Tibial nerve (tissue), 4 donors: Measurements from ENCODE around the gene IQGAP2. TPM values are rescaled to one million over a fixed set of nuclear protein-coding genes. Genes with fewer than 3 reads are reported as not detected.

ENCODE experiments used
- DNase-seq, 2 donors: peaks; one replicate each; pipeline ENCODE4 v3.0.0-alpha.2; 2019; ENCODE audit warnings: low spot score in 2 of 2
- H3K27ac ChIP-seq, 4 donors: fragments of 200-600 bp; sonication (generic) in 3 of 4; one replicate each; pipeline ENCODE4 v1.5.1; 2017 to 2019; ENCODE audit warnings: mild to moderate bottlenecking in 1 of 4
- H3K27me3 ChIP-seq, 2 donors: fragments of 200-600 bp; sonication (generic) in 1 of 2; one replicate each; pipeline versions ENCODE4 v1.5.1 to v1.6.0; 2017 to 2019
- H3K36me3 ChIP-seq, 3 donors: fragments of 200-600 bp; sonication (generic); one replicate each; pipeline ENCODE4 v1.5.1; 2018 to 2019
- H3K4me1 ChIP-seq, 4 donors: fragments of 200-600 bp; sonication (generic) in 3 of 4; one replicate each; pipeline ENCODE4 v1.5.1; 2017 to 2019
- H3K4me3 ChIP-seq, 4 donors: fragments of 200-600 bp; sonication (generic) in 3 of 4; one replicate each; pipeline ENCODE4 v1.5.1; 2017 to 2019; ENCODE audit warnings: mild to moderate bottlenecking in 1 of 4, moderate library complexity in 1 of 4
- H3K9me3 ChIP-seq, 4 donors: fragments of 200-600 bp; sonication (generic) in 3 of 4; one replicate each; pipeline ENCODE4 v1.5.1; 2017 to 2019
- CTCF ChIP-seq, 5 experiments: fragments of 200-600 bp in 3 of 5; fragments of 450-650 bp in 2 of 5; sonication (generic) in 3 of 5; IDR thresholded peaks; one replicate each; pipeline ENCODE4 v1.5.1; 2016 to 2019; ENCODE audit warnings: antibody characterized with exemption in 5 of 5, mild to moderate bottlenecking in 3 of 5, moderate library complexity in 2 of 5
- EP300 ChIP-seq, 2 donors: sonication (generic); formaldehyde crosslinking; IDR thresholded peaks; one replicate each; pipeline ENCODE4 v1.6.1; 2017; ENCODE audit warnings: antibody characterized with exemption in 2 of 2, mild to moderate bottlenecking in 1 of 2
- POLR2A ChIP-seq, 2 donors: fragments of 450-650 bp; IDR thresholded peaks; one replicate each; pipeline ENCODE4 v1.6.1; 2017; ENCODE audit warnings: antibody characterized with exemption in 2 of 2, mild to moderate bottlenecking in 2 of 2, moderate library complexity in 2 of 2
- WGBS, 2 donors: methylation state at CpG; one replicate each; pipeline ENCODE4 v1.1.5; 2018; 5-methylcytosine and 5-hydroxymethylcytosine counted together
- total RNA-seq, 4 donors: library from RNA; depleted of rRNA; stranded (reverse); fragments of >200 nt; gene quantifications; one replicate each; pipeline ENCODE4 v1.1.0, GENCODE V29; 2016

The IQGAP2 gene
- total RNA-seq, 4 donors from 2014 or later, result 42.8 to 58.2 (median 52.3) TPM

- DNase-seq, result no peak
- H3K36me3 ChIP-seq, result no peaks in the 10 kb centered on the region
- no peaks in the 10 kb centered on the region for H3K4me1 ChIP-seq
- WGBS, 2 donors, result 88 to 92% methylated on average over 4 of the region's 4 CpGs
- no peak overlapping the region for H3K4me3 ChIP-seq
- no peaks in the 10 kb centered on the region for H3K27me3 ChIP-seq
- TF ChIP-seq EP300 (IDR thresholded peaks at IDR 0.05), result no peak
- no peak for TF ChIP-seq CTCF (IDR thresholded peaks at IDR 0.05)
- no peak for TF ChIP-seq POLR2A (IDR thresholded peaks at IDR 0.05)
- no peak overlapping the region for H3K27ac ChIP-seq
- H3K9me3 ChIP-seq, result no peaks in the 10 kb centered on the region
Measured at GRCh38 chr5:76503929-76504328, 100.8 kb downstream of the IQGAP2 start.

- DNase-seq, result no peak
- WGBS, 2 donors, result 89 to 90% methylated on average over 4 of the region's 4 CpGs
- no peak for TF ChIP-seq CTCF (IDR thresholded peaks at IDR 0.05)
- TF ChIP-seq POLR2A (IDR thresholded peaks at IDR 0.05), result no peak
- no peak for TF ChIP-seq EP300 (IDR thresholded peaks at IDR 0.05)
- no peaks in the 10 kb centered on the region for H3K36me3 ChIP-seq
- H3K9me3 ChIP-seq, result no peaks in the 10 kb centered on the region
- H3K4me1 ChIP-seq, result no peaks in the 10 kb centered on the region
- H3K27me3 ChIP-seq, result no peaks in the 10 kb centered on the region
- no peak overlapping the region for H3K27ac ChIP-seq
- no peak overlapping the region for H3K4me3 ChIP-seq
Measured at GRCh38 chr5:76504901-76505564, 101.9 kb downstream of the IQGAP2 start.

- no peak for DNase-seq
- no peaks in the 10 kb centered on the region for H3K9me3 ChIP-seq
- no peak overlapping the region for H3K4me3 ChIP-seq
- no peaks in the 10 kb centered on the region for H3K27me3 ChIP-seq
- 16 to 33% methylated on average over 1 of the region's 1 CpG for WGBS, 2 donors
- no peak overlapping the region for H3K27ac ChIP-seq
- H3K4me1 ChIP-seq, result peaks cover 0 to 11% (median 0%) of the 10 kb centered on the region in 4 donors
- H3K36me3 ChIP-seq, result no peaks in the 10 kb centered on the region
- TF ChIP-seq EP300 (IDR thresholded peaks at IDR 0.05) (no peak), CTCF (IDR thresholded peaks at IDR 0.05) (no peak), POLR2A (IDR thresholded peaks at IDR 0.05) (no peak)
Measured at GRCh38 chr5:76513476-76513875, 110.4 kb downstream of the IQGAP2 start.

- H3K27me3 ChIP-seq, result no peaks in the 10 kb centered on the region
- no peaks in the 10 kb centered on the region for H3K36me3 ChIP-seq
- peaks cover 0 to 11% (median 2%) of the 10 kb centered on the region in 4 donors for H3K4me1 ChIP-seq
- TF ChIP-seq CTCF (IDR thresholded peaks at IDR 0.05) (no peak), POLR2A (IDR thresholded peaks at IDR 0.05) (no peak), EP300 (IDR thresholded peaks at IDR 0.05) (no peak)
- H3K9me3 ChIP-seq, result no peaks in the 10 kb centered on the region
- DNase-seq, result no peak
- H3K27ac ChIP-seq, result no peak overlapping the region
- no peak overlapping the region for H3K4me3 ChIP-seq
- WGBS, 2 donors, result 76 to 78% methylated on average over 4 of the region's 4 CpGs
Measured at GRCh38 chr5:76514292-76514691, 111.2 kb downstream of the IQGAP2 start.

GRCh38 chr5:76514713-76515112, 111.6 kb downstream of the IQGAP2 start:
- 61 to 70% methylated on average over 2 of the region's 2 CpGs for WGBS, 2 donors
- H3K27ac ChIP-seq, result no peak overlapping the region
- H3K4me3 ChIP-seq, result no peak overlapping the region
- peaks cover 0 to 11% (median 2%) of the 10 kb centered on the region in 4 donors for H3K4me1 ChIP-seq
- H3K9me3 ChIP-seq, result no peaks in the 10 kb centered on the region
- H3K36me3 ChIP-seq, result no peaks in the 10 kb centered on the region
- no peak for TF ChIP-seq CTCF (IDR thresholded peaks at IDR 0.05)
- no peak for DNase-seq
- H3K27me3 ChIP-seq, result no peaks in the 10 kb centered on the region
